ENCODE results near the gene GMDS.
A peak's percentile ranks its signal among the peaks of the same experiment; 100 is the strongest.

GMDS gene

GRCh38 chr6:1592852-1593251, 652.6 kb downstream of the GMDS start:
- DNase-seq (ENCODE audit: low read depth, low spot score) = no peak

GRCh38 chr6:1591926-1592325, 653.5 kb downstream of the GMDS start:
- no peak for DNase-seq (ENCODE audit: low read depth, low spot score)

DNA sequence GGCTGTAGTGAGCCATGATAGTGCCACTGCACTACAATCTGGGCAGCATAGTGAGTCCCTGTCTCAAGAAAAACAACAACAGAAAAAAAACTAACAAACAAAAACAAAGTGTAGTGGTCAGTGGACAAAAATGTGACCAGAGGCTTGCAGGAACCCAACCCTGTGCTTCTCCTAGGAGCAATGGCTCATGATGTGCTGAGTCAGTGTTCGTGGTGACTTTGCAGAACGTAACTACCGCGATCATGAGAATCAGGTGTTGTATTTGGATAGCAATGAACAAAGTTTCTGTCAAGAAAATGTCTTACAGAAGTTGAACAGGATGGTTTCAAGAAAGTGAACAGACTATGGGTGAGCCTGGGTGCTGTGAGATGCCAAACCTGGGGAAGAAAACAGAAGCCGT, 654.2 kb downstream of the GMDS start:
- no peak for DNase-seq (ENCODE audit: low read depth, low spot score)

DNA sequence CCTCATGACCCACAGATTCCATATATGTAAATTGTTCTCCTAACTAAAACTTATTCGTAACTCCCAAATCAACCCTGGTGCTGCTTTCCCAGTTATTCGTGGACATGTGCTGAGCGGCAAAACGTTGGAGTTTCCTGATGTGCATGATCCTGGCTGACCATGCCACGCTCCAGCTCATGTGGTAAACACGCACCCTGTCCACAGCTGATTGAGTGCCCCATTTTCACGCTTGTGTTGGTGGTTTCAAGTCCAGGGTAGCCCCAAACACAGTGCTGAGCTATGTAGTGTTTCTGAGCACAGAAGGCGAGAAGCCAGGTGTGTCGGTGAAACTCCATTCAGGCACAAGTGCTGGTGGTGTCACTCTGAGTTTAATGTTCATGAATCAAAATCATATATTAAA, 654.8 kb downstream of the GMDS start:
- no peak for DNase-seq (ENCODE audit: low read depth, low spot score)

DNA sequence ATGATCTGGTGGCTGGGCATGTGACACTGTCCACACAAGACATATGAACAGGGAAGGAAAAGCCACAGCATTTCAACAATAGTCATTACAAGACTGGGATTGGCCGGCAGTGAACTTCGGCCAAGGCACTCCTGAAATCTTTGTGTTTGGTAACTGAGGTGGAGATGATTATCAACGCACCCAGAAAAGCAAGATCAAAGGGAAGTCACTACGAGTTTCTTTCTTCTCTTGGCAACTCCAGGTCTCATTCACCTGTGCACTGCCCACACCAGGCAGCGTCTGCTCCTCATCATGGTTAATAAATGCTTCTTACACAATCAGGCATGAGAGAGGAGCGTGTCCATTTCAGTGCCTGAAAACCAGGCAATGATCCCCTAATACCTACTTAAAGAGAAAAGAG, 656.2 kb downstream of the GMDS start:
- DNase-seq (ENCODE audit: low read depth, low spot score) = no peak

GRCh38 chr6:1587977-1588376, 657.4 kb downstream of the GMDS start:
- DNase-seq (ENCODE audit: low read depth, low spot score) = no peak

DNA sequence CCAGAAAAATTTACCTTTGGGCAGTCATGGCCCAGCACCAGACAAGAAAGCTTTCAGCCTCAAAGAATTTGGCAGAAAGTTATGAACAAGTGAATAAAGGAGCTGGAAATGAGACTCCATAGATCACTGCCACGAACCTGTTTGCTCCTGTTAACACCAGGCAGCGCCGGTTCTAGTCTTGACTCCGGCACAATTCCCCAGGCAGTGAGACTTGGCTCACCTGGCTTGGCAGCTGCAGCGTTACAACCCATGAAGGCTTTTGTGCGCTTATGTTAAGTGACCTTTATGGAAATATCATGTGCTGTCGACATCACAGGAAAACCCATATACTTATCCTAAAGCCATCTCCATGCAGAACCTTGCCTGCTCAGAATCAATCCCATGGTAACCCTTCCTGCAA, 657.9 kb downstream of the GMDS start:
- DNase-seq (ENCODE audit: low read depth, low spot score) = peak; percentile 25

DNA sequence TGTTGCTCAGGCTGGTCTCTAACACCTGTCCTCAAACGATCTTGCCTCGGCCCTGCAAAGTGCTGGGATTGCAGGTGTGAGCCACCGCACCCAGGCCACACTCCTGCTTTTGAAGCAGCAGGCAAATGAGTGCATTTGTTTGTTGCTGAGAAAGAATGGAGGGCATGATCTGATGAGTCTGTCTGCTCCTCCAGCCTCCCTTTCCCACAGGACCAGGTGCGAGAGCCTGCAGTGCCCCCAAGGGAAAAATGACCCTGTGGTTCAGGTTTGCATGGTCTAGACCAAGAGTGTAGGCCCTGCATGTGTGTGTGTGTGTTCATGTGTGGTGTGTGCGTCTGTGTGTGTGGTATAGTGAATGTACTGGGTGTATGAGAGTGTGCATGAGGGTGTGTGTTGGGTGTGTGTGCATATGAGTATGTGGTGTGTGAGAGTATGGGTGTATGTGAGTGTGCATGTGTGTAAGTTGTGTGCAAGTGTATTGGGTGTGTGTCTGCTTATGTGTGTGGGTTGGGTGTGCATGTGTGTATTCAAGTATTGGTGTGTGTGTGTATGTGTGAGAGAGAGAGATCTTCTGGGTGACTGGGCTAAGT, 658.4 kb downstream of the GMDS start:
- no peak for DNase-seq (ENCODE audit: low read depth, low spot score)

GRCh38 chr6:1586256-1586655, 659.1 kb downstream of the GMDS start:
- no peak for DNase-seq (ENCODE audit: low read depth, low spot score)

DNA sequence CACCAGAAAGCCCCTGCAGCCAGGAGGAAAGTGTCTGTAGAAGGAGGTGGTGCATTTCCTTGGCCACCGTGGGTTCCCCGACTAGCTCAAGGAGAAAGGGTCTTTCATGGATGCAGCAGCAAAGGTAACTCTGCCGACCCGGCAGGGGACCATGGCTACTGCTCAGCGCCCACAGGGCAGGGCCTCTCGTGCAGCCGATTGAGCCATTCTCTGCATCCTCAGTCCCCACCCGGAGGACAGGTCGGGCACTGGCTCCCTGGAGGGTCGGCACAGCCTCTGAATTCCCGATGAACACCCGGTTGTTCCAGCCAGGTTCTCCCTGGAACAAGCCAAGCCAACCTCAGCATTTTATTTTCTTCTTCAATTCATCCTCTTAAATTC, 659.7 kb downstream of the GMDS start:
- no peak for DNase-seq (ENCODE audit: low read depth, low spot score)

GRCh38 chr6:1584996-1585668, 660.3 kb downstream of the GMDS start:
- no peak for DNase-seq (ENCODE audit: low read depth, low spot score)

- no peak for DNase-seq (ENCODE audit: low read depth, low spot score)
Measured at GRCh38 chr6:1584146-1584545, 661.3 kb downstream of the GMDS start.

- no peak for DNase-seq (ENCODE audit: low read depth, low spot score)
Measured at GRCh38 chr6:1581120-1581991, 664.0 kb downstream of the GMDS start.

DNA sequence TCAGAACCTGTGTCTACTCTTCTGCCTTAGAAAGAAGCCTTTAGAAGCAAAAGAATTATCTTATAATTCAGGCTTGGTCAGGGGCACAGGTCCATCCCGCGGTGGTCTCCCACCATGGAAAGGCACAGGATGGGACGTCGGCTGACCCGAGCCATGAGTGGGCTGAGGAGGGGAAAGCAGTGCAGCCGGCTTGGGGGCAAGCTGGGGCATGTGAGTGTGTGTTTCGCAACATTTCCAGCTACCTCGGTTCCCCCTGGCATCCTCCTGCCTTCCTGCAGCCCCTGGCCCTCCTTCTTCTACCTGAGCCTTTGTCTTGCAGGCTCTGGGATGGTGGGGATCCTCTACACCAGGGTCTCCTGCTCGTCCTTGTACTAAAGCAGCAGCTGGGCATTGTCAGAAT, 664.8 kb downstream of the GMDS start:
- DNase-seq (ENCODE audit: low read depth, low spot score) = no peak

DNA sequence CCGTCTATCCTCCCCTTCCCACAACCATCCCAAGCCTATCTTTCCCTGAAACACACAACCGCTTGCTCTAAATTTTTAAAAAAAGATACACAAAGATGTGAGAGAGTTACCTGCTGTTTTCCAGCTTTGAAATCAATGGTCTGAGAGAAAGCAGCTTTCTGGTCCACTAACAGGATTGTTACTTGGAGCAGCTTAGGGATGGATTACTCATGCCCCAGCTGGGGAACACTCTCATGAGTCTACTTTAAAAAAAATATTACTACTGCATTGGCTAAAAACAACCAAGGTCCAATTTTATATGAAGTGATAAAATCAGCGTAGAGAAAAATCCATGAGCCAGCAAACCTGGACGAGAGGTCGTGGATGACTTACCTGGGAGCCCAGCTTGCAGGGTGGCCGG, 665.3 kb downstream of the GMDS start:
- DNase-seq (ENCODE audit: low read depth, low spot score) = no peak

- no peak for DNase-seq (ENCODE audit: low read depth, low spot score)
Measured at GRCh38 chr6:1579096-1579495, 666.3 kb downstream of the GMDS start.

GRCh38 chr6:1577896-1578745, 667.3 kb downstream of the GMDS start:
- DNase-seq (ENCODE audit: low read depth, low spot score) = no peak

DNA sequence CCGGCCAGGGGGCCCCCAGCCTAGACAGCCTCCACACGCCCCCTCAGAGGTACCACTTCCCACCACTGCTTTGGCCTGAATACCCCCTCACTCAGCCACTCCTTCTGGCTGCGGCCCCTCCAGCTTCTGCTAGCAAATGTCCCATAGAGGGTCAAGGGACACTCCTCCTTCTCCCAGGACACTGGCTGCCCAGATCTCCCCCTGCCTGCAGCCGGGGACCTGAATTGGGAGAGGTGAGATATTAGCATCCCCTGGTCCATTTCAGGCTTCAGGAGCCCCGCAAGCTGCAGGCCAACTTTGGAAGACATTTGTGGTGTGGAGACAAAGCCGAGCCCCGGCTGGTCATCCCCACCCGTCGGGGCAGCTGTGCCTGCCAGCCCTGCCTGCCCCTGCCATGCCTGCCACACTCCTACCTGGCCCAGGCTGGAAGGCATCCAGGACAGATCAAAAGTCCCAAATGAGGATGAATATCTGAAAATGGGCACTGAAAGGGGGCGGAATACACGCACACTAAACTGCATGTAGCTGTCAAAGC, 668.2 kb downstream of the GMDS start:
- DNase-seq (ENCODE audit: low read depth, low spot score) = no peak

- DNase-seq (ENCODE audit: low read depth, low spot score) = no peak
Measured at GRCh38 chr6:1576711-1577110, 668.7 kb downstream of the GMDS start.

GRCh38 chr6:1576166-1576565, 669.2 kb downstream of the GMDS start:
- no peak for DNase-seq (ENCODE audit: low read depth, low spot score)

DNA sequence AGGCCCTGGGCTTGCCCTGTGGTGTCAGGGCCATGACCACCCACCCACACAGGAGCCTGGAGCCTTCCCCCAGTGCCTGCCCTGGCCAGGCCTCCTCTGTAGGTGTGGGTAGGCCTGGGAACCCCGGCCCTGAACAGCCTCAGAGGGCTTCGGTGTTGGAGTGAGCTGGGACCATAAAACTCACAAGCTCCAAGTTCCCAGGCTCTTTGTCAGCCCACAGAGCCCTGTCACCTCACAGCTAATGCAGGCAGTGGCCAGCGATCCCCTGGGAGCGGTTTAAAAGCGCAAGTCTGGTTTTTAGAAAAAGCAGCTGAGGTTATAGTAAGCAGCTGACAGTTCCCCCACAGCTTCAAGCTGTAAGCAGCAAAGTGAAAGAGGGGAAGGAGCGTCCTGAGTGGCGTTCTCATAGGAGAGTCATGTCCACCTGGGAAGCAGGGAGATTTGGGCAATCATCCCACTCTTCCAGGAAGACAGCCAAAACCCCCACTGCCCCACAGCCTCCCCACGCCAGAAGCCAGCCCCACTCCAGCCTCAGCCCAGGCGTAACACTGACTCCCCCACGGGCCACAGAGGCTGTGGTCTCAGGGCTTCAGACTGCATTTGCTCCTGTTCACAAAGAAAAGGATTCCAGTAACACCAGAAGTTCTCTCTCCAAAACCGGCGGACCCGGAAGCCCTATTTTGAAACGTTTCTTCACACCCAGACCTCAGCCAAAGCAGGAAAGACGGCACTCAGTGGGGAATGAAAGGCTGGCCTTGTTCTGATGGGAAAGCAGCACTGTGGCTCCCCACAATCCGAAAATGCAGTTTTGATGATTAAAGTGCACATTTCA, 670.0 kb downstream of the GMDS start:
- peak; percentile 66 for DNase-seq (ENCODE audit: low read depth, low spot score)

Data from astrocyte of the hippocampus (primary cell).